ENCODE results near the gene MOSMO.

DNA sequence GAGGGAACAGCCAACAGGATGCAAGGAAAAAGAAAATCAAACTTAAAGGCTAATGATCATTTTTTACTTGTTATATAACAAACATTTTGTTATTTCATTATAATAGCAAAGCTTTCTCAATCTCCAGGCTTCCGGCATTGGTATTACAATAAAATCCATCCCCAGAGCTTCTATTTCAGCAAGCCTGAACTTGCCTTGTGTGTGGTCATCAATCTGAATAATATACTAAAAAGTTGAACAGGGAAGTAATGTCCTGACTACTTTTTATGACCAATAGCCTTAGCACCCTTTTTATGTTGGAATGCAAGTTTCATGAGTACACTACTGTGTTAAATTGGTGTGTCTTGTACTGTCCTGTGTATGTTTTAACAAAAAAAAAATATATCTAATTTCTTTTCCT lies 57.3 kb downstream of the MOSMO start:
- TF ChIP-seq POLR2A (IDR thresholded peaks at IDR 0.05) = no peak
- TF ChIP-seq, protein P1, sequence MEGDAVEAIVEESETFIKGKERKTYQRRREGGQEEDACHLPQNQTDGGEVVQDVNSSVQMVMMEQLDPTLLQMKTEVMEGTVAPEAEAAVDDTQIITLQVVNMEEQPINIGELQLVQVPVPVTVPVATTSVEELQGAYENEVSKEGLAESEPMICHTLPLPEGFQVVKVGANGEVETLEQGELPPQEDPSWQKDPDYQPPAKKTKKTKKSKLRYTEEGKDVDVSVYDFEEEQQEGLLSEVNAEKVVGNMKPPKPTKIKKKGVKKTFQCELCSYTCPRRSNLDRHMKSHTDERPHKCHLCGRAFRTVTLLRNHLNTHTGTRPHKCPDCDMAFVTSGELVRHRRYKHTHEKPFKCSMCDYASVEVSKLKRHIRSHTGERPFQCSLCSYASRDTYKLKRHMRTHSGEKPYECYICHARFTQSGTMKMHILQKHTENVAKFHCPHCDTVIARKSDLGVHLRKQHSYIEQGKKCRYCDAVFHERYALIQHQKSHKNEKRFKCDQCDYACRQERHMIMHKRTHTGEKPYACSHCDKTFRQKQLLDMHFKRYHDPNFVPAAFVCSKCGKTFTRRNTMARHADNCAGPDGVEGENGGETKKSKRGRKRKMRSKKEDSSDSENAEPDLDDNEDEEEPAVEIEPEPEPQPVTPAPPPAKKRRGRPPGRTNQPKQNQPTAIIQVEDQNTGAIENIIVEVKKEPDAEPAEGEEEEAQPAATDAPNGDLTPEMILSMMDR (IDR thresholded peaks at IDR 0.05) = no peak

All from right lobe of liver (tissue), 4 donors.